A673 (cell line): ENCODE measurements around the gene IGFBP5. TPM values are rescaled to one million over a fixed set of nuclear protein-coding genes. Genes with fewer than 3 reads are reported as not detected.

Experiments used
- BruUV-seq: library from RNA; stranded (reverse); fragments of 400-500 nt; replicated peaks from 2 replicates; lab custom pipeline; 2021; lab: Mats Ljungman, UMichigan
- CTCF ChIA-PET: fragments of 300-600 bp; sonication (Branson Sonifier 250); formaldehyde crosslinking; loops from one replicate; lab custom pipeline; 2022; ENCODE audit warnings: antibody characterized with exemption; lab: Charles Lee
- POLR2A ChIA-PET: fragments of 300-600 bp; sonication (Branson Sonifier 250); formaldehyde crosslinking; loops from one replicate; lab custom pipeline; 2022; ENCODE audit warnings: antibody characterized with exemption; ENCODE audit not compliant: low non-redundant PET; lab: Charles Lee
- DNase-seq: peaks from one replicate; pipeline ENCODE4 v3.0.0-alpha.2; 2015; ENCODE audit warnings: low spot score
- H3K27ac ChIP-seq: fragments of 200-600 bp; sonication (generic); 2 replicates; pipeline ENCODE4 v1.5.1; 2016; ENCODE audit warnings: mixed run types, low read depth, mild to moderate bottlenecking, mixed read lengths, antibody characterized with exemption, low read length; ENCODE audit not compliant: poor library complexity, severe bottlenecking
- H3K27me3 ChIP-seq: fragments of 200-600 bp; sonication (generic); replicated peaks from 2 replicates; pipeline ENCODE4 v1.6.1; 2017; ENCODE audit warnings: mixed run types, low read depth, mild to moderate bottlenecking, mixed read lengths, antibody characterized with exemption, low read length; ENCODE audit not compliant: insufficient read depth, poor library complexity
- H3K36me3 ChIP-seq: fragments of 200-600 bp; sonication (generic); 2 replicates; pipeline ENCODE4 v1.6.1; 2016; ENCODE audit warnings: mixed run types, mild to moderate bottlenecking, mixed read lengths, antibody characterized with exemption, low read length; ENCODE audit not compliant: insufficient read depth, poor library complexity, severe bottlenecking
- H3K4me1 ChIP-seq: fragments of 200-600 bp; sonication (generic); 2 replicates; pipeline ENCODE4 v1.6.1; 2017; ENCODE audit warnings: mixed run types, mild to moderate bottlenecking, mixed read lengths, antibody characterized with exemption, low read length; ENCODE audit not compliant: insufficient read depth, poor library complexity, severe bottlenecking
- H3K4me3 ChIP-seq: fragments of 200-600 bp; sonication (generic); 2 replicates; pipeline ENCODE4 v1.5.1; 2016; ENCODE audit warnings: low read depth, mixed run types, mild to moderate bottlenecking, mixed read lengths, low read length; ENCODE audit not compliant: poor library complexity, severe bottlenecking
- H3K9me3 ChIP-seq: fragments of 200-600 bp; sonication (generic); 2 replicates; pipeline ENCODE4 v1.6.1; 2016; ENCODE audit warnings: mixed run types, low read depth, mild to moderate bottlenecking, mixed read lengths, antibody characterized with exemption, low read length; ENCODE audit not compliant: poor library complexity, severe bottlenecking
- CTCF ChIP-seq: fragments of 300-800, 200-600 bp; sonication (generic); conservative IDR thresholded peaks from 2 replicates; pipeline ENCODE4 v1.5.1; 2017; ENCODE audit warnings: low read depth, mild to moderate bottlenecking, antibody characterized with exemption, low read length, moderate library complexity, mixed read lengths
- EZH2 ChIP-seq: fragments of 200-600 bp; sonication (generic); IDR thresholded peaks from 2 replicates; pipeline ENCODE4 v1.6.1; 2017; ENCODE audit warnings: borderline replicate concordance, low read depth, mild to moderate bottlenecking, mixed read lengths, antibody characterized with exemption, low read length; ENCODE audit not compliant: poor library complexity, severe bottlenecking
- intact Hi-C: fragments of 100-400 bp; cut with micrococcal nuclease; formaldehyde crosslinking; loops from one replicate; pipeline ENCODE4 v1.10.0; 2022; ENCODE audit not compliant: unreplicated experiment
- total RNA-seq: library from RNA; stranded (reverse); gene quantifications from 2 replicates; pipeline ENCODE4 v1.2.3, GENCODE V29; 2021

IGFBP5 gene
- total RNA-seq, 1 experiment from 2014 or later = 5.4 TPM

DNA sequence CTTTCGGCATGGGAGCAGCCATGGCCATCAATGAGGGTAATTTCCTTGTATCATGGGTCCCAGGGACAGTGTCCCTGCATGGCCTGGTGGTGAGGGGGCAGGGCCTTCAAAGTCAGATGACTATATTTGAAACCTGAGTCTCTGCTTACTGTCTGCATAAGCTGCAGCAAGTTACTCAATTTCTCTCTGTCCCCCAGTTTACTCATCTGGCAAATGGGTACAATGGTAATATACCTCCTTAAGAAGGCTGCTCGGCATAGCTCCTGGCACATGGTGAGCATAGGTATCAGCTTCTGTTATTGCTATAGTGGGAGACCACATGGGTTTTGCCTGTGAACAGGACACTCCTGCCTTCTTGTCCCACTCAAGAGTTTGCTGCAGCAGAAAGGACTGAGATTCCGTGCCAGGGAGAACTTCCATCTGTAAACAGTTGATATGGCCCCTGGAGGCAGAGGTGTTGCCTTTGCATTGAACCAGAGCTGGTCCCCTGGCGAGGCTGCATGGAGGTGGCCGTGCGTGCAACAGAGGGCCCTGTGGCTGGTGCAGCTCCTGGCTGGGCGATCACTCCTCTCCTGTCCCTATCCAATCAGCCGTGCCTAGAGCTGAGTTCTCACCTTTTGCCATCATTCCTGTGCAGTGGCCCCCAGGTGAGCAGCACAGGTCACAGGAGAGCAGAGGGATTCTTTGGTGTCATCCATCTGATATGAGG is 22.7 kb upstream of the IGFBP5 start:
- H3K27ac ChIP-seq = no peak overlapping the region
- H3K9me3 ChIP-seq = no peaks in the 10 kb centered on the region
- BruUV-seq = no TSS peak
- POLR2A ChIA-PET = no interaction called here
- CTCF ChIA-PET = no interaction called here
- TF ChIP-seq EZH2 = no peak
- TF ChIP-seq CTCF = no peak
- no peak overlapping the region for H3K4me3 ChIP-seq
- intact Hi-C loops = no loop called here
- H3K36me3 ChIP-seq = no peaks in the 10 kb centered on the region
- no peak for DNase-seq
- no peaks in the 10 kb centered on the region for H3K27me3 ChIP-seq
- H3K4me1 ChIP-seq = peaks cover 10% of the 10 kb centered on the region

DNA sequence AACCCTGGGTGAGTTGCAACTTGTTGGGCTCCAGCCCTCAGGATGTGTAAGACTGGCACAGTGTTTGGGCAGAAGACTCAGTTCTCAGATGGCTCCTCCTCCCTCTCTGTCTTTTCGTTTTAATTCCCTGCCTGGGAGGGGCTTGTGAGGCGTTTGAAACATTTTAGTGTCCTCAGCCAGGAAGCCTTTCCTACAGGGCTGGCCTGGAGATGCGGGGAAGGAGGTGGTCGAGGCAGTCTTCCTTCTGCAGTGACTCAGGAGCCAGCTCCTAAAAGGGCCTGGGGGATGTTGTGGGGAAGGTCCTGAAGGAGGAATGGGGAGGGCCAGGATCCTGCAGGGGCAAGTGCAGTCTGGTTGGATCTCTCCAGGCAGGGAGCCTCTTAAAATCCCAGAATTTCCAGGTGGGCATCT is 22.1 kb upstream of the IGFBP5 start:
- peak; percentile 24 for DNase-seq
- intact Hi-C loops = no loop called here
- Histone ChIP-seq H3K36me3 (no peaks in the 10 kb centered on the region), H3K27ac (no peak overlapping the region), H3K4me1 (peaks cover 10% of the 10 kb centered on the region), H3K4me3 (no peak overlapping the region), H3K9me3 (no peaks in the 10 kb centered on the region), H3K27me3 (no peaks in the 10 kb centered on the region)
- TF ChIP-seq EZH2 (no peak), CTCF (no peak)
- BruUV-seq = no TSS peak
- ChIA-PET CTCF (no interaction called here), POLR2A (no interaction called here)

- ChIA-PET CTCF (no interaction called here), POLR2A (no interaction called here)
- Histone ChIP-seq H3K27me3 (no peaks in the 10 kb centered on the region), H3K9me3 (no peaks in the 10 kb centered on the region), H3K4me1 (peaks cover 10% of the 10 kb centered on the region), H3K27ac (no peak overlapping the region), H3K4me3 (no peak overlapping the region), H3K36me3 (no peaks in the 10 kb centered on the region)
- TF ChIP-seq CTCF (no peak), EZH2 (no peak)
- intact Hi-C loops = no loop called here
- no TSS peak for BruUV-seq
- DNase-seq = no peak
These were observed 20.8 kb upstream of the IGFBP5 start for GRCh38 chr2:216716109-216716508.
